ENCODE measurements around the gene NAIF1.
"Not testable (repeated sequence)": the region's sequence is repeated elsewhere in the genome, so short reads cannot be mapped to it uniquely, and the experiment has no call there.

NAIF1 gene

GRCh38 chr9:128026255-128026772, 40.8 kb downstream of the NAIF1 start:
- Histone ChIP-seq H3K4me1 (no peaks in the 10 kb centered on the region), H3K36me3 (ENCODE audit: control insufficient read depth, insufficient read depth, low read length) (no peaks in the 10 kb centered on the region), H3K79me2 (no peaks in the 10 kb centered on the region), H3K4me2 (ENCODE audit: low read length) (no peak overlapping the region), H3K4me3 (ENCODE audit: low read depth, low read length) (no peak overlapping the region), H3K27ac (no peak overlapping the region), H3K9ac (no peak overlapping the region), H2AFZ (no peak overlapping the region), H3K27me3 (ENCODE audit: control insufficient read depth, insufficient read depth, low read length) (no peaks in the 10 kb centered on the region), H3K9me3 (ENCODE audit: control insufficient read depth, low read length) (no peaks in the 10 kb centered on the region)
- no peak for TF ChIP-seq CTCF (IDR thresholded peaks at IDR 0.05)

GRCh38 chr9:128025736-128026135, 41.4 kb downstream of the NAIF1 start:
- Histone ChIP-seq H2AFZ (no peak overlapping the region), H3K27ac (no peak overlapping the region), H3K9me3 (ENCODE audit: control insufficient read depth, low read length) (no peaks in the 10 kb centered on the region), H3K79me2 (no peaks in the 10 kb centered on the region), H3K36me3 (ENCODE audit: control insufficient read depth, insufficient read depth, low read length) (no peaks in the 10 kb centered on the region), H3K4me3 (ENCODE audit: low read depth, low read length) (no peak overlapping the region), H3K9ac (no peak overlapping the region), H3K4me2 (ENCODE audit: low read length) (no peak overlapping the region), H3K4me1 (no peaks in the 10 kb centered on the region), H3K27me3 (ENCODE audit: control insufficient read depth, insufficient read depth, low read length) (no peaks in the 10 kb centered on the region)
- TF ChIP-seq CTCF (IDR thresholded peaks at IDR 0.05), result no peak

- H3K4me2 ChIP-seq (ENCODE audit: low read length), result no peak overlapping the region
Measured at GRCh38 chr9:128024761-128025308, 42.3 kb downstream of the NAIF1 start.

GRCh38 chr9:128023671-128024070, 43.4 kb downstream of the NAIF1 start:
- not testable (repeated sequence) for H3K4me1 ChIP-seq; H3K4me2 ChIP-seq (ENCODE audit: low read length); H3K27me3 ChIP-seq (ENCODE audit: control insufficient read depth, insufficient read depth, low read length); H3K9me3 ChIP-seq (ENCODE audit: control insufficient read depth, low read length); H3K79me2 ChIP-seq; H3K36me3 ChIP-seq (ENCODE audit: control insufficient read depth, insufficient read depth, low read length); H2AFZ ChIP-seq; H3K4me3 ChIP-seq (ENCODE audit: low read depth, low read length); H3K9ac ChIP-seq; H3K27ac ChIP-seq

More at GRCh38 chr9:128024761-128025308, 42.3 kb downstream of the NAIF1 start:
- no peak for TF ChIP-seq CTCF (IDR thresholded peaks at IDR 0.05)
- no peaks in the 10 kb centered on the region for H3K36me3 ChIP-seq (ENCODE audit: control insufficient read depth, insufficient read depth, low read length)
- no peak overlapping the region for H3K4me3 ChIP-seq (ENCODE audit: low read depth, low read length)
- no peak overlapping the region for H3K27ac ChIP-seq
- no peaks in the 10 kb centered on the region for H3K9me3 ChIP-seq (ENCODE audit: control insufficient read depth, low read length)
- no peak overlapping the region for H2AFZ ChIP-seq
- no peak overlapping the region for H3K9ac ChIP-seq
- H3K79me2 ChIP-seq, result no peaks in the 10 kb centered on the region
- H3K27me3 ChIP-seq (ENCODE audit: control insufficient read depth, insufficient read depth, low read length), result no peaks in the 10 kb centered on the region
- H3K4me1 ChIP-seq, result no peaks in the 10 kb centered on the region

GRCh38 chr9:128022886-128023285, 44.2 kb downstream of the NAIF1 start:
- H3K4me2 ChIP-seq (ENCODE audit: low read length), result no peak overlapping the region
- H3K9me3 ChIP-seq (ENCODE audit: control insufficient read depth, low read length), result no peaks in the 10 kb centered on the region
- no peak overlapping the region for H3K27ac ChIP-seq
- no peak overlapping the region for H3K4me3 ChIP-seq (ENCODE audit: low read depth, low read length)
- no peak for TF ChIP-seq CTCF (IDR thresholded peaks at IDR 0.05)
- H2AFZ ChIP-seq, result no peak overlapping the region
- H3K79me2 ChIP-seq, result no peaks in the 10 kb centered on the region
- H3K4me1 ChIP-seq, result no peaks in the 10 kb centered on the region
- no peaks in the 10 kb centered on the region for H3K36me3 ChIP-seq (ENCODE audit: control insufficient read depth, insufficient read depth, low read length)
- H3K27me3 ChIP-seq (ENCODE audit: control insufficient read depth, insufficient read depth, low read length), result no peaks in the 10 kb centered on the region
- no peak overlapping the region for H3K9ac ChIP-seq
